Measurements from ENCODE around the gene BNC2.

The BNC2 gene

GRCh38 chr9:16811987-16812685 is 58.3 kb downstream of the BNC2 start:
- no peak for DNase-seq

DNA sequence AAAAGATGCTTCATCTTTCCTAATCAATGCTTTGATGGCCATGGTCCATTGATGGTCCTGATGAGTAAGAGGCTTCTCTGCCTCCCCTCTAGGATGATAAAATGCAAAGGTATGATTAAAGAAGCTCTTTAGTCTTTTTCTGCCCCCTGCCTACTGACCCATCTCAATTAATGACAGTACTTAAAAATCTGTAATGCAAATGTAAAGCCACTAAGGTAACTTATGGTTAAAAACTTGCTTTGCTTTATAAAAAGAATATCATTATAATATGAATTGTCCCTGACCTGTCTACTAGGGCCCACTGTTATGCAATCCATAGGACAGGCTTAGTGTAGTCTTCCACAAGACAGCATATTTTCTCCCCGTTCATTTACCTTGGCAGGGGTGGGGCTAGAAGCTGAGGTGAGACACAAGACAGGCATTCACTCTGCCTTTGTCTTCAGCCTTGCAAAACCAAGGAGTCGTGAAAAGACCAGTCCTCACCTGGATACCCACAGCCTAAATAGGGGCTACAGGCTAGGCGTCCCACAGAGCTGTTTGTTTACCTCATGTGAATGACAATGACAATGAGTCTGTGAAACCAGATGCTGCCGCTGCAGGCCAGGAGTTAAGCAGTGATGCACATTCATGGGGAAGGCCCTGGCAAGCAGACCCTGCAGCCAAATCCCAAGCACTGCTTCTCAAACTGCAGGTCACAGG is 60.4 kb downstream of the BNC2 start:
- DNase-seq, result no peak

- DNase-seq, result no peak
These were observed 63.8 kb downstream of the BNC2 start for GRCh38 chr9:16806674-16807073.

GRCh38 chr9:16803648-16804047 is 66.8 kb downstream of the BNC2 start:
- DNase-seq, result no peak

GRCh38 chr9:16801871-16802466 is 68.5 kb downstream of the BNC2 start:
- DNase-seq, result no peak

GRCh38 chr9:16796304-16796825 is 74.1 kb downstream of the BNC2 start:
- no peak for DNase-seq

DNA sequence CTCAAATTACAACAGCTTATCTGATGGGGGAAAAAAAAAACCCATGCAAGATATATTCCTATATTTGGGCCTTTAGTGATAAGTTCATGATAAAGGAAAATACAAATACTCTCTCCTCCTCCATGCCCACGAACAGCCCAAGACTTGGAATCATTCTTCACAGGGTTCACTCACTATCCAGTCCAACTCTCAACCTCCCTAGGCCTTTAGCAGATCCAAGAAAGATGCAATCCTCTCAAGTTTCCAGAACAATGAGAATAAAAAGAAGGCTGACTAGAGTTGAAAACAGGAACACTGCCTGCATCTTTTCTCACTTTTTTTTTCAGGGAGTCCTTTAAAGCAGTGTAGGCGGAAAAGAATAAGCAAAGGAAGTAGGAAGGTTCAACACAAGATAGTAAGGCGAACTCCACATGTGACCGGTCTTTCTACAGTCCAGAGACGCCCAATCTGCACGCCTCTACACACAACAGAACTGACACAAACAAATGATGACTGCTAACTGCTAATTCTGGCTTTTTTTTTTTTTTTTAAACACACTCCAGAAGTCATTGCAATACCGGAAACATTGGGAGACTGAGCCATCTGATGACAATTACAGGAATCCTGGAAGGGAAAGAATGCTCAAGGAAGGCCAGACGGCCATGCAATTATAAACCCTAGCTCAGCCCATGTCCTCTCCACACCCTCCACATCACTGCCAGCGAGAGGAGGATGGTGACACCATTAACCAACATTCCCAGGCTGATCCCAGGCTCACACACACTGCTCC is 75.4 kb downstream of the BNC2 start:
- DNase-seq, result no peak

DNA sequence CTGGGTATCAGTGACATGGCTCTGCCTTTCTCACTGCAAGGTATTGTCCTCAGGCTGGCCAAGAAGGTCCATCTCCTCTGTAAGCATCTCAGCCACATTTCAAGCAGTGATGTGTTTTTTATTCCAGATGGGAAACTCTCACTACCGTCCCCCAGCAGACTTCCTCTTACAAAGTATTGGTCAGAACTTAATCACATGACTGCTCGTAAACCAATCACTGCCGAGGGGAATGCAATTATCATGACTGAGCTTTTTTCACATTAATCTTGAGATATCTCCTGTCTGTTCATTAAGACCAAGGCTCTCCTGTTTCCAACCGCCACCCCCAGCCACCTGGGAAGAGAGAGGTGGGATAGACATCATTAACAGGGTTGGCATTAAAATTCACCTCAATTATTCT is 76.4 kb downstream of the BNC2 start:
- DNase-seq, result no peak

DNA sequence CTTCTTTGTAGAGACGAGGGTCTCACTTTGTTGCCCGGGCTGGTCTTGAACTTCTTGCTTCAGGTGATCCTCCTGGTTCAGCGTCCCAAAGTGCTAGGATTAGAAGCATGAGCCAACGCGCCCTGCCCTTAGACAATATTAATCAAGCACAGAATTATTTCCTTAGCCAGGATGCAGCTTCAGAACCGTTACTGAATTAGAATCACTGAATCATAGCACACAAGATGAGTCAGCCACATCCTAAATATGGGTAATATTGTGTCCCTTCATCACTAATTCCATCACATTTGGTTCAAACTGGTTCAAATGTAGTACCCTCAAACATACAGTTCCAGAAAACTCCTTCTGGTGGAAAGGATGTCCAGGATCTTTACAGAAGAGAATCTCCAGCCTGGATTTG is 82.7 kb downstream of the BNC2 start:
- DNase-seq, result no peak

DNA sequence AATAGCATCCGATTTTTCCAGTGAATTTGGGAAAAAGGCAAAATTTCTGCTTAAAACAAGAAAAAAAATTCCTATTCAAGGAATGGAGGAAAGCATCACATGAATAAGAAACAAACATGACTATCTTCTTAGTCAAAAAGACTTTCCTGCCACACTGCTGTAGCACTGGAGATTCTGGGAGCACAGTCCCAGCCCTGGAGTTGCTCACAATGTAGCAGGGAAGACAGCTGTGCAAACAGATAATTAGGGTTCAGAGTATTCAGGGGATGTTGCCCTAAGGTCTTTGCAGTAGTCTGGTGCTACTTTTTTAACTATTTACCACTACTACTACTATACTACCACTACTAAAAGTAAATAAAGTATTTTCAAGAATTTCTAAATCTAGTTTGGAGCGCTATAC is 86.5 kb downstream of the BNC2 start:
- no peak for DNase-seq

DNA sequence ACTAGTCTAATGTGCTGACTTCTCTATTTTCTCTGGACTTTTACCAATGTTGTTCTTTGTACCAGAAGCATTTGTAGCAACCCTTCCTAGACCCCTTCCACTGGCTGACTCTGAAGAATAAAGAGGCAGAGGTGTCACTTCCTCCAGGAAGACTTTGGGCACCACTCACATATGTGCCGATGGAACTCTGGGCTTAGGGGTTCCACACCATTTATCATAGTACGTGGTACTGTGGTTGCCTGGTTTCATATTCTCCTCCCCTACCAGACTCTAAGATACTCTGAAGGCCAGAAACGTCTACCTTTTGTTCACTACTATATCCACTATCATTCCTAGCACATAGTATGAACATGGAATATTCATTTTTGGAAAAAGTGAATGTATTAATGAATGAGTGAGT is 88.0 kb downstream of the BNC2 start:
- DNase-seq, result no peak

DNA sequence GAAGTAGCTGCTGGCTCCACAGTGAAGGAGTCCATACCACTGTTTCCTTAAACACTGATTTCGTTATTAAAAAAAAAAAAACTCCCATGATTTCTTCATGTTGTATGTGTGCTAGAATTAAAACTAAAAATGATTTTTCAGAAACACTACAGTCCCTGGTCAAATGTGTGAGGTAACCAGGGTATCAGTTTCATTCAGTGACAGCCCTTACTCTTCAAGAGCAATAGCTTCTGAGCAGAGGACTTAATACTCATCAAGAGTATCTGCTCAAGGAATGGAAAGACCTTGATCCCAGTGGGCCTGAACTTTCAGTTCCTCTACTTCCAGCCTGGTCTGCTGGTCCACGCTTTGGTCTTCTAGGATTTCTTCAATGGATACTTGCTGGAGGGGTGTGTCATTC is 95.1 kb downstream of the BNC2 start:
- DNase-seq, result no peak

- no peak for DNase-seq
These were observed 96.9 kb downstream of the BNC2 start for GRCh38 chr9:16773617-16774016.

- DNase-seq, result no peak
These were observed 97.4 kb downstream of the BNC2 start for GRCh38 chr9:16773116-16773515.

DNA sequence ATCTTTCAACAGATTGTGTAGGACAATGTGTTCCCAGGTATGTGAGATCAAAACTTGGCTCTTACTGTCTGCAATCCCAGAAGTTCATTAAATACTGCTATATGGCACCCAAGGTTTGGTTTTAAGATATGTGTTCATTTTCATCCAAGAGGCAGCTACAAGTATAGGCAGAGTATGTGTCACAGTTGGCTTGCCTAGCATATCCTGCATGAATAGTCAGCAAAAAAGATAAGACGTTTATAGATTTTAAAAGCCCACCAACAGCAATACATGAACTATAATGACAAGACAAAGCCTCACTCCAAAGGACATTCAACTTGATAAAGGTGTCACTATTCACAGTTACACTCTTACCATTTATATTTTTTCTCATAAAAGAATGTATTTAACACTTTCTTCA is 99.1 kb downstream of the BNC2 start:
- DNase-seq, result no peak

GRCh38 chr9:16769291-16769690 is 101.2 kb downstream of the BNC2 start:
- DNase-seq, result no peak

- no peak for DNase-seq
These were observed 101.7 kb downstream of the BNC2 start for GRCh38 chr9:16768816-16769215.

- DNase-seq, result no peak
These were observed 103.1 kb downstream of the BNC2 start for GRCh38 chr9:16767366-16767765.

GRCh38 chr9:16763946-16764345 is 106.5 kb downstream of the BNC2 start:
- no peak for DNase-seq

DNA sequence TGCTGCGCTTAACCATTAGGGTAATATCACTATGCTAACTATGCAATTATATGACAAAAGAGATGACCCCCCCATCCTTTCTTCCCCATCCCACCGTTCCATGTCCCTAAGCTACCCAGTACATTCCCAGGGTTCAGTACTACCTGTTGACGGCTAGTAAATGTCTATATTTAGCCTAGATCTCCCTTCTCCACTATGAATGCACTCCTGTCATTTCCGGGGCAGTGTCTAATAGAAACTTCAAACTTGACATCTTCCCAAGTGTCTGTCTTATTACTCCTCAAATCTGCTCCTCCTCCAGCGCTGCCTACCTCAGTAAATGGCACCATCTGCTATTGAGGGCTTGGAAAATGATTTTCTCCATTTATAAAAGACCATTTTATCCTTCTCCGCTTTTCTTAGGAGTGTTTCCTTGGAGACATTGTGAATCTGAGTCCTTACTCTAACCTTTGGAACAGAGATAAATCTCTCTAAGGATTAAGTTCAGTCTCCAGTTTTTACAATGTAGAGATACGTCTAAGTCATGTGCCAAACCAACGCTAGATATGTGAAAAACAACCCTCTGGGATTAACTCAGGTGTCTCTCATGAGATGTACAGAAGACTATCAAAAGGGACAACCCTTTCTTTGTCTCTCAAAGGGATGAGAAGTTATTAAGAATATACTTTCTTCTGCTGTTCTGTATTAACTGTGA is 114.9 kb downstream of the BNC2 start:
- no peak for DNase-seq

DNA sequence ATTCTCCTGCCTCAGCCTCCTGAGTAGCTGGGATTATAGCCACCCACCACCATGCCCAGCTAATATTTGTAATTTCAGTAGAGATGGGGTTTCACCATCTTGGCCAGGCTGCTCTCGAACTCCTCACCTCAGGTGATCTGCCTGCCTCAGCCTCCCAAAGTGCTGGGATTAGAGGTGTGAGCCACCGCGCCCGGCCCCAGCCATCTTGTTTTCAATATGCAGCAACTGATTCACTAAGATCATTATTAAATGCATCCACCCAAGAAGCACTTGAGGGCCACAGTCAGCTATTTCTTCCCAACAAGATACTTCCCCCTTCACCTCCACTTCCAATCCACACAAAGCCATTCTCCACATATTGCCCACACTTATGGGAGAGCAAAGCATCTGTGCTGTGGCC is 115.8 kb downstream of the BNC2 start:
- DNase-seq, result no peak

- DNase-seq, result no peak
These were observed 117.2 kb downstream of the BNC2 start for GRCh38 chr9:16753256-16753655.

GRCh38 chr9:16752601-16753000 is 117.9 kb downstream of the BNC2 start:
- DNase-seq, result no peak
